Mammary epithelial cell (primary cell): Measurements from ENCODE around the gene KDM5C.

ENCODE experiments used
- EZH2 ChIP-seq: IDR thresholded peaks from 2 replicates; pipeline ENCODE4 v1.6.1; 2012; ENCODE audit warnings: low read length, inconsistent platforms, borderline replicate concordance
- TF ChIP-seq, protein P1 (sequence below), 2 donors: IDR thresholded peaks in 1 of 2; conservative IDR thresholded peaks in 1 of 2; 2 replicates each; pipeline ENCODE4 v1.5.1; 2011 to 2012; ENCODE audit warnings: inconsistent platforms in 2 of 2, low read length in 2 of 2, mild to moderate bottlenecking in 2 of 2, control low read depth in 1 of 2, low read depth in 1 of 2; ENCODE audit not compliant: insufficient read depth in 1 of 2; ENCODE audit errors: extremely low read depth in 1 of 2

DNA sequence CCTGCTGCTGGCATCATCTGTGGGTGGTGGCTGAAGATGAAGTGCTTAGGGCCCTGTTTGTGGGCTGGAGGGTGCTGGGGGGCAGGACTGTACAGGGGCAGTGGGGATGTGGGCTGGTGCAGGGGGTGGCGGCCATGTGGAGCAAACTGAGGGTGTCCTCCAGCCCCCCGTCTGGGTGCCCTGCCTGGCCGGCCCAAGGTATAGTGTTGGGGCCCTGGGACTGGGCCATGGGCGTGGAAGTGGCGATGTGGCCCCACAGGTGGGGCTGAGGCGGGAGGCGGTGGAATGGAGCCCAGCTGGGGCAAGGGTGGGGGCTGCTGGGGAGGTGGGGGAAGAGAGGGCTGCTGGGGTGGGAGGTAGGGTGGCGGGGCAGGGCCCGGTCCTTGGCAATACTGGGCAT lies 9.5 kb upstream of the KDM5C start:
- TF ChIP-seq, protein P1, sequence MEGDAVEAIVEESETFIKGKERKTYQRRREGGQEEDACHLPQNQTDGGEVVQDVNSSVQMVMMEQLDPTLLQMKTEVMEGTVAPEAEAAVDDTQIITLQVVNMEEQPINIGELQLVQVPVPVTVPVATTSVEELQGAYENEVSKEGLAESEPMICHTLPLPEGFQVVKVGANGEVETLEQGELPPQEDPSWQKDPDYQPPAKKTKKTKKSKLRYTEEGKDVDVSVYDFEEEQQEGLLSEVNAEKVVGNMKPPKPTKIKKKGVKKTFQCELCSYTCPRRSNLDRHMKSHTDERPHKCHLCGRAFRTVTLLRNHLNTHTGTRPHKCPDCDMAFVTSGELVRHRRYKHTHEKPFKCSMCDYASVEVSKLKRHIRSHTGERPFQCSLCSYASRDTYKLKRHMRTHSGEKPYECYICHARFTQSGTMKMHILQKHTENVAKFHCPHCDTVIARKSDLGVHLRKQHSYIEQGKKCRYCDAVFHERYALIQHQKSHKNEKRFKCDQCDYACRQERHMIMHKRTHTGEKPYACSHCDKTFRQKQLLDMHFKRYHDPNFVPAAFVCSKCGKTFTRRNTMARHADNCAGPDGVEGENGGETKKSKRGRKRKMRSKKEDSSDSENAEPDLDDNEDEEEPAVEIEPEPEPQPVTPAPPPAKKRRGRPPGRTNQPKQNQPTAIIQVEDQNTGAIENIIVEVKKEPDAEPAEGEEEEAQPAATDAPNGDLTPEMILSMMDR (conservative IDR thresholded peaks at IDR 0.05 in 1 of 2, IDR thresholded peaks at IDR 0.05 in 1 of 2; ENCODE audit: extremely low read depth in 1 of 2, insufficient read depth in 1 of 2, low read depth in 1 of 2, low read length in 2 of 2) = no peak
- no peak for TF ChIP-seq EZH2
